ENCODE measurements around the gene CYP2W1. TPM values are rescaled to one million over a fixed set of nuclear protein-coding genes. Genes with fewer than 3 reads are reported as not detected.

CYP2W1 gene
- total and polyA plus RNA-seq, 10 of the 15 experiments (the other 5 are each of a cell fraction or from before 2014, with no cell fraction given) = not detected

DNA sequence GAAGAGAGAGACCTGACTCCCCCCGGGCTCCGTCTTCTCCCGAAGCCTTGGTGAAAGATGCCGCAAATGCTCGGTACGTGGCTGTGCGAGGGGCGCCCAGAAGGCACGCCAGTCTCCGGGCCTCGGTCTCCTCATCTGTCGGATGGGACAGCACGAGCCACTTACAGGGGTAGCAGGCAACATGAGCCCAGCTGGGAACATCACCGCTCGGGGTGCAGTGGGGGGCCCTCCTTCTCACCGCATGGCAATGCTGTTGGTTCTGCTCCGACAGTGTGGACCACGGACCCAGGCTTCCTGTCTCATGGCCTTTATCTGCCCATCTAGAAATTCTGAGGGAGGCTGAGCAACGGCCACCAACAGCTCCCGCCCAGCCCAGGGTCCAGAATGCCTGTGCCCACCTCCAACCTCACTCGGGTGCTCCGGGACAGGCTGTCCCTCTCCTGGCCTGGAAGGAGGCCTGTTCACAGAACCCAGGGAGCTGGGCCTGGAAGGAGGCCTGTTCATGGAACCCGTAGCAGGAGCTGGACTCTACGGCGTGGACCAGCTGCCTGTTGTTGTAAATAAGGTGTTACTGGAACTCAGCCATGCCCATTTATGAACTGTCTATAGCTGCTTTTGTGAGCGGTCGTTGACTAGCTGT is 44.3 kb upstream of the CYP2W1 start:
- SMC1A ChIA-PET (ENCODE audit: uncharacterized antibody, unreplicated experiment) = interaction anchor here (1.6 kb wide), 1 partner anchor 12 kb away, joined by 8 read pairs; no protein-coding TSS in a partner anchor
- RAD21 ChIA-PET (ENCODE audit: unreplicated experiment) = interaction anchor here (1.0 to 1.3 kb wide), 2 partner anchors 11 to 14 kb away, joined by 3 to 4 read pairs; no protein-coding TSS in a partner anchor
- H3K4me3 ChIP-seq = no peak overlapping the region
- ATAC-seq = no peak
- H3K27ac ChIP-seq (ENCODE audit: control insufficient read depth, insufficient read depth) = no peak overlapping the region
- no peak for DNase-seq (ENCODE audit: low read depth, low spot score)
- H2AFZ ChIP-seq (ENCODE audit: control insufficient read depth, low read depth, low read length) = no peak overlapping the region
- in situ Hi-C loops (cut with MboI) = no loop called here
- no peak for TF ChIP-seq JUNB (IDR thresholded peaks at IDR 0.05)
- no peak for TF ChIP-seq SP1 (IDR thresholded peaks at IDR 0.05; ENCODE audit: low read depth, low read length)
- no peak for TF ChIP-seq MTA2 (IDR thresholded peaks at IDR 0.05; ENCODE audit: low read depth)
- no peak for TF ChIP-seq TCF3 (IDR thresholded peaks at IDR 0.05; ENCODE audit: borderline replicate concordance, insufficient read depth, low read depth, low read length)
- TF ChIP-seq CREM (IDR thresholded peaks at IDR 0.05; ENCODE audit: low read depth) = no peak
- TF ChIP-seq TARDBP (IDR thresholded peaks at IDR 0.05; ENCODE audit: borderline replicate concordance) = no peak
- TF ChIP-seq, protein P1, sequence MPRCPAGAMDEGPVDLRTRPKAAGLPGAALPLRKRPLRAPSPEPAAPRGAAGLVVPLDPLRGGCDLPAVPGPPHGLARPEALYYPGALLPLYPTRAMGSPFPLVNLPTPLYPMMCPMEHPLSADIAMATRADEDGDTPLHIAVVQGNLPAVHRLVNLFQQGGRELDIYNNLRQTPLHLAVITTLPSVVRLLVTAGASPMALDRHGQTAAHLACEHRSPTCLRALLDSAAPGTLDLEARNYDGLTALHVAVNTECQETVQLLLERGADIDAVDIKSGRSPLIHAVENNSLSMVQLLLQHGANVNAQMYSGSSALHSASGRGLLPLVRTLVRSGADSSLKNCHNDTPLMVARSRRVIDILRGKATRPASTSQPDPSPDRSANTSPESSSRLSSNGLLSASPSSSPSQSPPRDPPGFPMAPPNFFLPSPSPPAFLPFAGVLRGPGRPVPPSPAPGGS (IDR thresholded peaks at IDR 0.05; ENCODE audit: borderline replicate concordance, insufficient read depth, low read depth, low read length, poor library complexity, severe bottlenecking) = no peak
- TF ChIP-seq, protein P2, sequence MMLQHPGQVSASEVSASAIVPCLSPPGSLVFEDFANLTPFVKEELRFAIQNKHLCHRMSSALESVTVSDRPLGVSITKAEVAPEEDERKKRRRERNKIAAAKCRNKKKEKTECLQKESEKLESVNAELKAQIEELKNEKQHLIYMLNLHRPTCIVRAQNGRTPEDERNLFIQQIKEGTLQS (IDR thresholded peaks at IDR 0.05; ENCODE audit: borderline replicate concordance, extremely low read depth, low read depth, low read length) = no peak
- no peak for TF ChIP-seq NFIC (IDR thresholded peaks at IDR 0.05; ENCODE audit: low read depth, low read length)
- no peak for TF ChIP-seq PML (IDR thresholded peaks at IDR 0.05; ENCODE audit: low read length)
- TF ChIP-seq, protein P3, sequence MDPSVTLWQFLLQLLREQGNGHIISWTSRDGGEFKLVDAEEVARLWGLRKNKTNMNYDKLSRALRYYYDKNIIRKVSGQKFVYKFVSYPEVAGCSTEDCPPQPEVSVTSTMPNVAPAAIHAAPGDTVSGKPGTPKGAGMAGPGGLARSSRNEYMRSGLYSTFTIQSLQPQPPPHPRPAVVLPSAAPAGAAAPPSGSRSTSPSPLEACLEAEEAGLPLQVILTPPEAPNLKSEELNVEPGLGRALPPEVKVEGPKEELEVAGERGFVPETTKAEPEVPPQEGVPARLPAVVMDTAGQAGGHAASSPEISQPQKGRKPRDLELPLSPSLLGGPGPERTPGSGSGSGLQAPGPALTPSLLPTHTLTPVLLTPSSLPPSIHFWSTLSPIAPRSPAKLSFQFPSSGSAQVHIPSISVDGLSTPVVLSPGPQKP (IDR thresholded peaks at IDR 0.05; ENCODE audit: low read depth, low read length) = no peak
- TF ChIP-seq ZNF24 (IDR thresholded peaks at IDR 0.05) = no peak
- no peak for TF ChIP-seq RAD51 (IDR thresholded peaks at IDR 0.05)
- TF ChIP-seq HDGF (IDR thresholded peaks at IDR 0.05) = no peak
- no peak for TF ChIP-seq IKZF1 (conservative IDR thresholded peaks at IDR 0.05)
- TF ChIP-seq CBX3 (IDR thresholded peaks at IDR 0.05; ENCODE audit: borderline replicate concordance, low read depth) = no peak
- WGBS (ENCODE audit: insufficient coverage, insufficient replicate concordance, low lambda C conversion rate, missing lambda C conversion rate) = 96% methylated on average over 27 of the region's 27 CpGs
- no peak overlapping the region for H3K9ac ChIP-seq (ENCODE audit: control insufficient read depth, insufficient read depth, low read length)
- H3K4me1 ChIP-seq (ENCODE audit: control insufficient read depth, insufficient read depth, low read length) = peaks cover 16% of the 10 kb centered on the region
- no peak for FAIRE-seq
- H3K4me2 ChIP-seq (ENCODE audit: control insufficient read depth, insufficient read depth) = no peak overlapping the region
- CTCF ChIA-PET = interaction anchor here (1.2 to 2.6 kb wide), 3 partner anchors 9 to 14 kb away, joined by 3 to 8 read pairs (median 5); no protein-coding TSS in a partner anchor
- peaks cover 5% of the 10 kb centered on the region; the same call in 1 of the 2 replicates for H3K79me2 ChIP-seq (ENCODE audit: control insufficient read depth, insufficient read depth, low read length)
- POLR2A ChIA-PET = interaction anchor here (0.6 to 0.9 kb wide), 2 partner anchors 8 to 9 kb away, joined by 3 to 6 read pairs; no protein-coding TSS in a partner anchor
- peaks cover 15% of the 10 kb centered on the region for H3K9me3 ChIP-seq (replicated peaks; ENCODE audit: control insufficient read depth, insufficient read depth, low read length)
- BruUV-seq (replicated peaks) = no TSS peak
- no peaks in the 10 kb centered on the region for H4K20me1 ChIP-seq (ENCODE audit: control insufficient read depth, insufficient read depth)
- intact Hi-C loops (cut with micrococcal nuclease; ENCODE audit: unreplicated experiment) = no loop called here
- H3K36me3 ChIP-seq (ENCODE audit: control insufficient read depth in 2 of 2, insufficient read depth in 2 of 2, low read length in 1 of 2) = peaks cover 0 to 5% of the 10 kb centered on the region in 2 experiments; a peak in 3 of 4 replicates
- no peaks in the 10 kb centered on the region for H3K27me3 ChIP-seq (replicated peaks in 1 of 2; ENCODE audit: control insufficient read depth in 2 of 2, insufficient read depth in 2 of 2, low read length in 1 of 2)
